ENCODE data around the gene MYH15. TPM values are rescaled to one million over a fixed set of nuclear protein-coding genes. Genes with fewer than 3 reads are reported as not detected.

The MYH15 gene
- total RNA-seq, 1 experiment from 2014 or later, result 0.09 TPM

DNA sequence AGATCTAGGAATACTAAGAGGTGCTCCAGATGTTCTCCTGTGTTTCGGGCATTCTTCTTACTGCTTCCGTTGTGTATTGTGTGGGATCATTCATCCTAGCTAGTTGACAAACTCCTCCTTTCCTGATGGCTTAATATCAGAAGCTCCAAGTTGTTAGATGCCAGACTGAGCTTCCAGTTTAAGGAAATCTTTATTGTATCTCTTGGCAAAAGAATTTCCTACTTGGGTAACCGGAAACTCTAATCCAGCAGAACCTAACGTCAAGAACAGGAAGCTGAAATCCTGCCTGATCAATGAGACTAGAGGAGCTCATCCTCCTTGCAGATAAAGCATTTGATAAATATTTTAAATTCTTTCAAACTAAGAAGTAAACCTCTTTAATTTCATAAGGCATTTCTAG, 27.7 kb upstream of the MYH15 start (continued):
- no peak for TF ChIP-seq KAT7 (CRISPR knock-in tag; IDR thresholded peaks at IDR 0.05; ENCODE audit: borderline replicate concordance)
- TF ChIP-seq FOXJ3 (CRISPR knock-in tag; IDR thresholded peaks at IDR 0.05; ENCODE audit: borderline replicate concordance), result no peak
- TF ChIP-seq MXD4 (CRISPR knock-in tag; IDR thresholded peaks at IDR 0.05; ENCODE audit: borderline replicate concordance), result no peak

GRCh38 chr3:108528459-108529252, 18.3 kb upstream of the MYH15 start:
- TF ChIP-seq SMAD4 (CRISPR knock-in tag; IDR thresholded peaks at IDR 0.05) (no peak), ZBTB43 (CRISPR knock-in tag; IDR thresholded peaks at IDR 0.05) (no peak), AR (CRISPR knock-in tag; IDR thresholded peaks at IDR 0.05) (no peak), CREB1 (CRISPR knock-in tag; IDR thresholded peaks at IDR 0.05) (no peak), KAT7 (CRISPR knock-in tag; IDR thresholded peaks at IDR 0.05; ENCODE audit: borderline replicate concordance) (no peak), ZNF263 (CRISPR knock-in tag; IDR thresholded peaks at IDR 0.05; ENCODE audit: low read depth) (no peak), ATF3 (CRISPR knock-in tag; conservative IDR thresholded peaks at IDR 0.05) (no peak), IRF2 (CRISPR knock-in tag; IDR thresholded peaks at IDR 0.05; ENCODE audit: borderline replicate concordance, low read depth) (no peak), ZNF425 (CRISPR knock-in tag; conservative IDR thresholded peaks at IDR 0.05) (no peak), GABPB1 (CRISPR knock-in tag; IDR thresholded peaks at IDR 0.05) (no peak), MXD4 (CRISPR knock-in tag; IDR thresholded peaks at IDR 0.05; ENCODE audit: borderline replicate concordance) (no peak), PREB (CRISPR knock-in tag; IDR thresholded peaks at IDR 0.05; ENCODE audit: borderline replicate concordance) (no peak), ATF6 (CRISPR knock-in tag; IDR thresholded peaks at IDR 0.05) (no peak)

More at GRCh38 chr3:108528459-108529252, 18.3 kb upstream of the MYH15 start:
- Mint-ChIP-seq H3K9me3 (peaks cover 4% of the 10 kb centered on the region; the same call in 1 of the 2 replicates), H3K27me3 (ENCODE audit: low read depth) (no peaks in the 10 kb centered on the region), H3K36me3 (no peaks in the 10 kb centered on the region), H3K4me1 (peaks cover 4% of the 10 kb centered on the region; the same call in 1 of the 2 replicates), H3K4me3 (no peak overlapping the region), H3K27ac (no peak overlapping the region)
- DNase-seq (ENCODE audit: low spot score) (no peak), ATAC-seq (no peak)
- ChIA-PET CTCF (no interaction called here), POLR2A (no interaction called here)
